GM23338 (cell line): ENCODE results near the gene NUDT6. TPM values are rescaled to one million over a fixed set of nuclear protein-coding genes. Genes with fewer than 3 reads are reported as not detected.

Experiments used
- ATAC-seq: fragments of 200-7000 bp; cut with Tn5 transposase; 3 replicates; pipeline ENCODE4 v1.9.1; 2020
- DNase-seq: peaks from one replicate; pipeline ENCODE4 v3.0.0-alpha.2; 2015; ENCODE audit warnings: low spot score
- H2AFZ ChIP-seq: fragments of 200-600 bp; sonication (generic); 2 replicates; pipeline ENCODE4 v1.8.0; 2016; ENCODE audit warnings: antibody characterized with exemption, mild to moderate bottlenecking, moderate library complexity
- H3F3A ChIP-seq: fragments of 200-600 bp; sonication (generic); replicated peaks from 2 replicates; pipeline ENCODE4 v1.8.0; 2017; ENCODE audit warnings: antibody characterized with exemption, mixed run types, low read depth
- H3K27ac ChIP-seq: fragments of 200-600 bp; sonication (generic); 2 replicates; pipeline ENCODE4 v1.6.1; 2016; ENCODE audit warnings: low read depth
- H3K27me3 ChIP-seq: fragments of 200-600 bp; sonication (generic); 2 replicates; pipeline ENCODE4 v1.8.0; 2016; ENCODE audit warnings: mild to moderate bottlenecking, mixed run types, moderate library complexity; ENCODE audit not compliant: insufficient read depth
- H3K36me3 ChIP-seq: fragments of 200-600 bp; sonication (generic); 2 replicates; pipeline ENCODE4 v1.8.0; 2016; ENCODE audit warnings: mild to moderate bottlenecking; ENCODE audit not compliant: insufficient read depth
- H3K4me1 ChIP-seq: fragments of 200-600 bp; sonication (generic); 2 replicates; pipeline ENCODE4 v1.8.0; 2016; ENCODE audit warnings: mild to moderate bottlenecking, moderate library complexity; ENCODE audit not compliant: insufficient read depth
- H3K4me2 ChIP-seq: fragments of 200-600 bp; sonication (generic); 2 replicates; pipeline ENCODE4 v1.7.1; 2017; ENCODE audit warnings: mixed run types
- H3K4me3 ChIP-seq: fragments of 200-600 bp; sonication (generic); 2 replicates; pipeline ENCODE4 v1.6.1; 2016; ENCODE audit warnings: mixed run types
- H3K79me2 ChIP-seq: fragments of 200-600 bp; sonication (generic); replicated peaks from 2 replicates; pipeline ENCODE4 v1.8.0; 2017; ENCODE audit warnings: mild to moderate bottlenecking; ENCODE audit not compliant: insufficient read depth
- H3K9me2 ChIP-seq: fragments of 200-600 bp; sonication (generic); 2 replicates; pipeline ENCODE4 v1.8.0; 2017; ENCODE audit not compliant: insufficient read depth
- H4K20me1 ChIP-seq: fragments of 200-600 bp; sonication (generic); replicated peaks from 2 replicates; pipeline ENCODE4 v1.8.0; 2017; ENCODE audit warnings: mild to moderate bottlenecking; ENCODE audit not compliant: insufficient read depth
- H3K27ac Mint-ChIP-seq: 2 replicates; pipeline ENCODE4 v1.8.0; 2020; ENCODE audit warnings: inconsistent platforms, mild to moderate bottlenecking, moderate library complexity, mixed read lengths
- H3K27me3 Mint-ChIP-seq: 3 replicates; pipeline ENCODE4 v1.8.0; 2022; ENCODE audit warnings: low read depth, mild to moderate bottlenecking, moderate library complexity, mixed read lengths, inconsistent platforms; ENCODE audit not compliant: insufficient read depth, poor library complexity
- H3K36me3 Mint-ChIP-seq: 3 replicates; pipeline ENCODE4 v1.8.0; 2021; ENCODE audit warnings: low read depth, mild to moderate bottlenecking, inconsistent platforms, moderate library complexity, mixed read lengths
- H3K4me1 Mint-ChIP-seq: 3 replicates; pipeline ENCODE4 v1.8.0; 2020; ENCODE audit warnings: mild to moderate bottlenecking, inconsistent platforms, mixed read lengths
- H3K4me3 Mint-ChIP-seq: 3 replicates; pipeline ENCODE4 v1.8.0; 2021; ENCODE audit warnings: moderate library complexity, mild to moderate bottlenecking, inconsistent platforms, mixed read lengths
- H3K9me3 Mint-ChIP-seq: 3 replicates; pipeline ENCODE4 v1.8.0; 2020; ENCODE audit warnings: moderate library complexity, mild to moderate bottlenecking, inconsistent platforms, mixed read lengths
- CREB1 ChIP-seq: fragments of 250-450 bp; sonication (Bioruptor Pico); IDR thresholded peaks from 2 replicates; pipeline ENCODE4 v1.5.0; 2020; ENCODE audit warnings: low read depth, mild to moderate bottlenecking, moderate library complexity
- EZH2 ChIP-seq: fragments of 200-600 bp; sonication (generic); IDR thresholded peaks from one replicate; pipeline ENCODE4 v1.8.0; 2017; ENCODE audit warnings: antibody characterized with exemption, mild to moderate bottlenecking, low read depth; ENCODE audit not compliant: unreplicated experiment
- JUNB ChIP-seq: IDR thresholded peaks from one replicate; pipeline ENCODE4 v1.6.1; 2016; ENCODE audit warnings: antibody characterized with exemption; ENCODE audit not compliant: unreplicated experiment
- NANOG ChIP-seq: IDR thresholded peaks from 2 replicates; pipeline ENCODE4 v1.6.1; 2016; ENCODE audit warnings: antibody characterized with exemption, borderline replicate concordance
- POLR2AphosphoS5 ChIP-seq: IDR thresholded peaks from 2 replicates; pipeline ENCODE4 v1.6.1; 2016; ENCODE audit warnings: antibody characterized with exemption, low read depth
- ZNF114 ChIP-seq: fragments of 250-450 bp; sonication (Bioruptor Pico); IDR thresholded peaks from 2 replicates; pipeline ENCODE4 v1.5.0; 2020; ENCODE audit warnings: mild to moderate bottlenecking, moderate library complexity
- ZNF462 ChIP-seq: fragments of 250-450 bp; sonication (Bioruptor Pico); IDR thresholded peaks from 2 replicates; pipeline ENCODE4 v1.5.0; 2020; ENCODE audit warnings: mild to moderate bottlenecking, moderate library complexity
- polyA plus RNA-seq: library from polyadenylated mRNA; unstranded; fragments of >200 nt; fragmentation: Nextera tagmentation; extraction: Ambion mirVana; gene quantifications from 2 replicates; pipeline ENCODE4 v1.2.1, GENCODE V29; 2016
- total RNA-seq: library from RNA; depleted of rRNA; stranded (reverse); fragments of >200 nt; shearing (Covaris generic); gene quantifications from 2 replicates; pipeline ENCODE4 v1.2.3, GENCODE V29; 2014
- TF ChIP-seq, protein P1 (sequence below), 2 experiments: fragments of 200-600 bp in 1 of 2; sonication (generic) in 1 of 2; conservative IDR thresholded peaks; 2 replicates each; pipeline versions ENCODE4 v1.5.1 to v1.6.1; 2016 to 2017; ENCODE audit warnings: antibody characterized with exemption in 2 of 2, low read depth in 2 of 2, mild to moderate bottlenecking in 2 of 2, moderate library complexity in 1 of 2
- TF ChIP-seq, protein P2 (sequence below): IDR thresholded peaks from 2 replicates; pipeline ENCODE4 v1.6.1; 2016; ENCODE audit warnings: antibody characterized with exemption

Gene NUDT6
- total and polyA plus RNA-seq, 2 experiments from 2014 or later = 4.9 to 9.1 TPM

DNA sequence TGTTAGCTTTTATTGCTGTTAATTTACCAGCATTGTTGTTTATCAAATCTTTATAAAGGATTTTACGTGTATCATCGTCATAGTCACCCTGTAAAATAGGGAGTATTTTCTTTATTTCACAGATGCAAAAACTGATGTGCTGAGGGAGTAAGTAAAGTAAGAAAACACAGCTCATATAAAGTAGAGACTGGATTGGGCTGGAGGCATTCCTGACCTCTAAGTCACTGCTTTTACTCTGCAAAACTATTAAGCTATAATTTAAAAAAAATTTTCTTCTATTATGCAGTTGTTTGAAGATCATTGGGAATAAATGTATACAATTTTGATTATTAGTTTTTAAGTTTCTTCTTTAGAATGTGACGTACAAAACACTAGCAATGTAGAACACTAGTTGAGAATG is 45.9 kb downstream of the NUDT6 start (continued):
- TF ChIP-seq ZNF462 (CRISPR knock-in tag) (no peak), NANOG (no peak), EZH2 (no peak), POLR2AphosphoS5 (no peak), JUNB (no peak)

DNA sequence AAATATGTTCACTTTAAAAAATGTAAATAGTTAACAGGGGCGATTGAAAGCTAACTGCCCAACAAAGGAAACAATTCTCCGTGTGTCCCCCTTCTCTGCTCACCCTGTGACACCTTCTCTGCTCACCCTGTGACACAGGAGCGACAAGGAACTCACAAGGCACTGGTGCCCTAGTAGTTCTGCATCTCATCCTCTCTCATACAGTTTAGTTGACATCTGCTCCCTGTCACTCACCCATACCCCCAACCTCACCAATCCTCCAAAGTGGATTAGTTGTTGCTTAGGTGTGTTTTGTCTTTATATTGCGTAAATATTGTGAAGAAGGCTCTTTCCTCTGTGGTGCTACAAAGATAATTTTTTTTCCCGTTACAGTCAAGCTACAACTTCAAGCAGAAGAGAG is 46.4 kb downstream of the NUDT6 start:
- Mint-ChIP-seq H3K9me3 (peaks cover 25% of the 10 kb centered on the region), H3K36me3 (peaks cover 73% of the 10 kb centered on the region), H3K4me3 (no peak overlapping the region), H3K4me1 (peaks cover 25% of the 10 kb centered on the region), H3K27me3 (peaks cover 9% of the 10 kb centered on the region), H3K27ac (peak overlapping the region; percentile 3; the same call in 1 of the 2 replicates)
- ATAC-seq (no peak), DNase-seq (no peak)
- Histone ChIP-seq H3K36me3 (peaks cover 36% of the 10 kb centered on the region), H3K4me2 (no peak overlapping the region), H3K27me3 (no peaks in the 10 kb centered on the region), H4K20me1 (peaks cover 45% of the 10 kb centered on the region), H3K4me1 (peaks cover 13% of the 10 kb centered on the region; the same call in 1 of the 2 replicates), H3F3A (peaks cover 17% of the 10 kb centered on the region; the same call in 1 of the 2 replicates), H3K9me2 (peaks cover 3% of the 10 kb centered on the region; the same call in 1 of the 2 replicates), H3K4me3 (no peak overlapping the region), H2AFZ (no peak overlapping the region), H3K79me2 (peaks cover 98% of the 10 kb centered on the region), H3K27ac (no peak overlapping the region)
- TF ChIP-seq CREB1 (CRISPR knock-in tag) = no peak
- TF ChIP-seq, protein P1, sequence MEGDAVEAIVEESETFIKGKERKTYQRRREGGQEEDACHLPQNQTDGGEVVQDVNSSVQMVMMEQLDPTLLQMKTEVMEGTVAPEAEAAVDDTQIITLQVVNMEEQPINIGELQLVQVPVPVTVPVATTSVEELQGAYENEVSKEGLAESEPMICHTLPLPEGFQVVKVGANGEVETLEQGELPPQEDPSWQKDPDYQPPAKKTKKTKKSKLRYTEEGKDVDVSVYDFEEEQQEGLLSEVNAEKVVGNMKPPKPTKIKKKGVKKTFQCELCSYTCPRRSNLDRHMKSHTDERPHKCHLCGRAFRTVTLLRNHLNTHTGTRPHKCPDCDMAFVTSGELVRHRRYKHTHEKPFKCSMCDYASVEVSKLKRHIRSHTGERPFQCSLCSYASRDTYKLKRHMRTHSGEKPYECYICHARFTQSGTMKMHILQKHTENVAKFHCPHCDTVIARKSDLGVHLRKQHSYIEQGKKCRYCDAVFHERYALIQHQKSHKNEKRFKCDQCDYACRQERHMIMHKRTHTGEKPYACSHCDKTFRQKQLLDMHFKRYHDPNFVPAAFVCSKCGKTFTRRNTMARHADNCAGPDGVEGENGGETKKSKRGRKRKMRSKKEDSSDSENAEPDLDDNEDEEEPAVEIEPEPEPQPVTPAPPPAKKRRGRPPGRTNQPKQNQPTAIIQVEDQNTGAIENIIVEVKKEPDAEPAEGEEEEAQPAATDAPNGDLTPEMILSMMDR (conservative IDR thresholded peaks at IDR 0.05; ENCODE audit: low read depth in 2 of 2) = no peak
- TF ChIP-seq, protein P2, sequence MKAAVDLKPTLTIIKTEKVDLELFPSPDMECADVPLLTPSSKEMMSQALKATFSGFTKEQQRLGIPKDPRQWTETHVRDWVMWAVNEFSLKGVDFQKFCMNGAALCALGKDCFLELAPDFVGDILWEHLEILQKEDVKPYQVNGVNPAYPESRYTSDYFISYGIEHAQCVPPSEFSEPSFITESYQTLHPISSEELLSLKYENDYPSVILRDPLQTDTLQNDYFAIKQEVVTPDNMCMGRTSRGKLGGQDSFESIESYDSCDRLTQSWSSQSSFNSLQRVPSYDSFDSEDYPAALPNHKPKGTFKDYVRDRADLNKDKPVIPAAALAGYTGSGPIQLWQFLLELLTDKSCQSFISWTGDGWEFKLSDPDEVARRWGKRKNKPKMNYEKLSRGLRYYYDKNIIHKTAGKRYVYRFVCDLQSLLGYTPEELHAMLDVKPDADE = no peak
- no peak for TF ChIP-seq ZNF114 (CRISPR knock-in tag)
